ENCODE measurements around the gene CAB39. TPM values are rescaled to one million over a fixed set of nuclear protein-coding genes. Genes with fewer than 3 reads are reported as not detected.
A peak's percentile ranks its signal among the peaks of the same experiment; 100 is the strongest.

CAB39 gene
- total RNA-seq, 2 donors from 2014 or later = 32.3 to 34.5 TPM

GRCh38 chr2:230761704-230762103 is 49.1 kb downstream of the CAB39 start:
- no peaks in the 10 kb centered on the region for H3K27me3 ChIP-seq
- H3K9me3 ChIP-seq = no peaks in the 10 kb centered on the region
- intact Hi-C loops (cut with DNase I) = no loop called here
- no peak overlapping the region for H3K27ac ChIP-seq
- no peaks in the 10 kb centered on the region for H3K36me3 ChIP-seq (replicated peaks in 1 of 2; ENCODE audit: insufficient read depth in 1 of 2, low read depth in 2 of 2)
- no peak for ATAC-seq
- no peak overlapping the region for H3K4me3 ChIP-seq
- peaks cover 11% of the 10 kb centered on the region for H3K4me1 ChIP-seq
- no peak for TF ChIP-seq POLR2A (IDR thresholded peaks at IDR 0.05)
- TF ChIP-seq, protein P1, sequence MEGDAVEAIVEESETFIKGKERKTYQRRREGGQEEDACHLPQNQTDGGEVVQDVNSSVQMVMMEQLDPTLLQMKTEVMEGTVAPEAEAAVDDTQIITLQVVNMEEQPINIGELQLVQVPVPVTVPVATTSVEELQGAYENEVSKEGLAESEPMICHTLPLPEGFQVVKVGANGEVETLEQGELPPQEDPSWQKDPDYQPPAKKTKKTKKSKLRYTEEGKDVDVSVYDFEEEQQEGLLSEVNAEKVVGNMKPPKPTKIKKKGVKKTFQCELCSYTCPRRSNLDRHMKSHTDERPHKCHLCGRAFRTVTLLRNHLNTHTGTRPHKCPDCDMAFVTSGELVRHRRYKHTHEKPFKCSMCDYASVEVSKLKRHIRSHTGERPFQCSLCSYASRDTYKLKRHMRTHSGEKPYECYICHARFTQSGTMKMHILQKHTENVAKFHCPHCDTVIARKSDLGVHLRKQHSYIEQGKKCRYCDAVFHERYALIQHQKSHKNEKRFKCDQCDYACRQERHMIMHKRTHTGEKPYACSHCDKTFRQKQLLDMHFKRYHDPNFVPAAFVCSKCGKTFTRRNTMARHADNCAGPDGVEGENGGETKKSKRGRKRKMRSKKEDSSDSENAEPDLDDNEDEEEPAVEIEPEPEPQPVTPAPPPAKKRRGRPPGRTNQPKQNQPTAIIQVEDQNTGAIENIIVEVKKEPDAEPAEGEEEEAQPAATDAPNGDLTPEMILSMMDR (IDR thresholded peaks at IDR 0.05) = no peak
- 95 to 96% methylated on average over 8 of the region's 8 CpGs for WGBS, 2 donors
- DNase-seq = no peak

GRCh38 chr2:230762317-230762896 is 49.8 kb downstream of the CAB39 start:
- TF ChIP-seq, protein P1 (IDR thresholded peaks at IDR 0.05) = peak in 3 of 7 experiments; percentile 13 to 26 (median 17)
- no peak for TF ChIP-seq POLR2A (IDR thresholded peaks at IDR 0.05)
- DNase-seq (peak in 1 of 4 donors; percentile 12), ATAC-seq (no peak)
- 79 to 82% methylated on average over 4 of the region's 4 CpGs for WGBS, 2 donors
- no peak overlapping the region for H3K27ac ChIP-seq
- no peaks in the 10 kb centered on the region for H3K27me3 ChIP-seq
- H3K9me3 ChIP-seq = no peaks in the 10 kb centered on the region
- H3K4me1 ChIP-seq = peaks cover 5% of the 10 kb centered on the region
- no peak overlapping the region for H3K4me3 ChIP-seq
- intact Hi-C loops (cut with DNase I) = no loop called here
- H3K36me3 ChIP-seq (replicated peaks in 1 of 2; ENCODE audit: insufficient read depth in 1 of 2, low read depth in 2 of 2) = no peaks in the 10 kb centered on the region

GRCh38 chr2:230764346-230764745 is 51.7 kb downstream of the CAB39 start:
- no peak for DNase-seq
- H3K36me3 ChIP-seq (replicated peaks in 1 of 2; ENCODE audit: insufficient read depth in 1 of 2, low read depth in 2 of 2) = no peaks in the 10 kb centered on the region
- H3K4me1 ChIP-seq = peaks cover 5% of the 10 kb centered on the region
- H3K4me3 ChIP-seq = no peak overlapping the region
- TF ChIP-seq, protein P1 (IDR thresholded peaks at IDR 0.05) = no peak
- TF ChIP-seq POLR2A (IDR thresholded peaks at IDR 0.05) = no peak
- no peak overlapping the region for H3K27ac ChIP-seq
- H3K9me3 ChIP-seq = no peaks in the 10 kb centered on the region
- 88 to 91% methylated on average over 1 of the region's 1 CpG for WGBS, 2 donors
- ATAC-seq = no peak
- intact Hi-C loops (cut with DNase I) = no loop called here
- H3K27me3 ChIP-seq = no peaks in the 10 kb centered on the region

- Histone ChIP-seq H3K4me3 (no peak overlapping the region), H3K27ac (peak overlapping the region in 1 of 4 donors; percentile 21), H3K9me3 (no peaks in the 10 kb centered on the region), H3K36me3 (replicated peaks in 1 of 2; ENCODE audit: insufficient read depth in 1 of 2, low read depth in 2 of 2) (no peaks in the 10 kb centered on the region), H3K27me3 (no peaks in the 10 kb centered on the region), H3K4me1 (no peaks in the 10 kb centered on the region)
- intact Hi-C loops (cut with DNase I) = no loop called here
- WGBS, 2 donors = 50 to 64% methylated on average over 4 of the region's 4 CpGs
- TF ChIP-seq POLR2A (IDR thresholded peaks at IDR 0.05) = no peak
- TF ChIP-seq, protein P1 (IDR thresholded peaks at IDR 0.05) = no peak
- DNase-seq = no peak
- no peak for ATAC-seq
These were observed 53.1 kb downstream of the CAB39 start for GRCh38 chr2:230765611-230766300.
